T47D (cell line): ENCODE measurements around the gene PCSK5.

Source experiments
- DNase-seq, 2 experiments: peaks; one replicate each; pipeline versions ENCODE4 v3.0.0 to v3.0.0-alpha.2; 2011 to 2012; ENCODE audit warnings: low read depth in 1 of 2, low spot score in 1 of 2
- JUND ChIP-seq: IDR thresholded peaks from 2 replicates; pipeline ENCODE4 v1.6.1; 2012; ENCODE audit warnings: low read depth
- in situ Hi-C: cut with HindIII; loops from 2 replicates; pipeline ENCODE4 v1.10.0; 2016; ENCODE audit warnings: low sequenced_read_pairs, low pct_unique_long_range_greater_than_20kb

The PCSK5 gene

DNA sequence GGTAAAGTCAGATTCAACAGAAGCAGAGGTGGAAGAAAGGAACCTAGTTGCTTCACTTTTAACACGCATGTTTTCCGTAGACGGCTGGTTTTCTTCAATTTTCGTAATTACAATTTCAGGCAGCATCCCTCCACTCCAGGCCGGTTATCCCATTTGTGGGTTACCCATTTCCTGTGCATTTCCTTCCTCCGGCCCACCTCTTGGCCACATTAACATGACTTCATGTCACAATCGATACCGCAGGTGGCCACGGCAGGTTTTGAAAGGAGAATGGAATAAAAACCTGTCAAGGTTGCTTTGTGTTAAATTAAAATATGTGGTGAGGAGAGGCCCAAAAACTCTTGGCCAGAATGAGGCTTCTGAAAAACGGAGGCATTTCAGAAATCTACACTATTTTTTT, 130.2 kb downstream of the PCSK5 start:
- in situ Hi-C loops: no loop called here
- TF ChIP-seq JUND: no peak

DNA sequence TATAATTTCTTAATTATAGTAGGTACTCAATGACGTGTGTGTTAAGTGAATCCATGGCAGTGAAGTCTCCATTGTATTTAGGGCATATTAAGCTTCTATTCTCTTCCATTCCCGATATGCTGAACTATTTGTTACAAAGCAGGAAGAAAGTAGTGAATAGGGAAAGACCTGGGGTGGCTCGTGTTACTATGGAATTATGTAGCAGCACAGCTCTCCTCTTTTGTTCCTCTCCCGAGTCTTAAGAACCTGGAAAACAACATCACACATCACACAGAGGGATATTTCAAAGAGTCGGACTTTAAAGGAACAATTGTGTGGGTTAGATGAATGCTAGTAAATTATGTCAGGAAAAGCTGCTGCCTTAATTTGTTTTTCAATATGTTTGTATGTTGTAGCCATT, 131.8 kb downstream of the PCSK5 start:
- TF ChIP-seq JUND: no peak
- in situ Hi-C loops: no loop called here
- DNase-seq: no peak

More for the DNA sequence above, 130.2 kb downstream of the PCSK5 start:
- DNase-seq: no peak

DNA sequence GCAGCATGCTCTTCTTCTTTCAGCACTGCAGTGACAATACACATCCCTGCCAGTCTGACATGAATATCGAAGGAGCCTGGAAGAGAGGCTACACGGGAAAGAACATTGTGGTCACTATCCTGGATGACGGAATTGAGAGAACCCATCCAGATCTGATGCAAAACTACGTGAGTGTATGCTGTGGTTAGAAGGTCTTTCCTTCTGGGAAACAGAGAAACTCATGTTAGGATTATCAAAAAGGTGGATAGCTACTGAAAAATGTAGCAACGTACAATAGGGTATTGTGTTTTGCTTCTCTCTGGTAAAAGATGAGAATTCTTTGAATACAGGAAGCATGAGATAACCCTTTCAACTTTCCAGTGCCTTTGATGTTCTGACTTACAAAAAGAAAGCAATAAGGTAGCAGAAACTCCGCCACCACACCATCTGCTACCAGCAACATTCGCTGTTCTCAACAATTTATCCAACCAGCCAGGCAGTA, 133.3 kb downstream of the PCSK5 start:
- TF ChIP-seq JUND: no peak
- in situ Hi-C loops: no loop called here
- no peak for DNase-seq

DNA sequence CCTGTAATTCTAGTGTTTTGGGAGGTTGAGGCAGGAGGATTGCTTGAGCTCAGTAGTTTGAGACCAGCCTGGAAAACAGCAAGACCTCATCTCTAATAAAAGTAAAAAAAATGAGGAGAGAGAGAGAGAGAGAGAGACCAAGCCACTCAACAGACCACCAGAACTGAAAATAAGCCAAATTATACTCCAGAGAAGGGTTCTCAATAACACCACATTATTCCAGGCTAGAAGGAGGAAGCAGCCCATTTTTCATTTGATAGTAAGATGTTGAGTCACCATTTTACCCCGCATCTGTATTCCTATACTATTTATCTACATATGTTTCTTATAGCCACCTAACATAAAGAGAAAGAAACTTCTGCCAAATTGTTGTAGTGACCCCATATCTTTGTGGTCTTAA, 134.8 kb downstream of the PCSK5 start:
- in situ Hi-C loops: no loop called here
- no peak for TF ChIP-seq JUND
- DNase-seq: no peak

DNA sequence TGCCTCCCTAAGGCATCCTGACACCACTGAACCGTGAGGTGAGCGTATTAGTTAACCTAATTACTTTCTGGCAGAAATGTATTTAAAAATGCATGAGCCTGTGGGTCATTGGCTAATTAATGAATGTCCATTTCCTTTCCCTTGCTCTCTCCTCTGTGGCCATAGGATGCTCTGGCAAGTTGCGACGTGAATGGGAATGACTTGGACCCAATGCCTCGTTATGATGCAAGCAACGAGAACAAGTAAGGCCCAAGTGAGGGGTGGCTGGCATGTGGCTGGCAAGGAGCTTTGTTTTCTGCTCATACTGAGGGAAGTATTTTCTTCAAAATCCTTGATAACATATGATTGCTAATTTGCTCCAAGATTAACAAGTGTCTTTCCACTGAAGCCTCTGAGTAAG, 136.3 kb downstream of the PCSK5 start:
- in situ Hi-C loops: no loop called here
- DNase-seq: no peak

DNA sequence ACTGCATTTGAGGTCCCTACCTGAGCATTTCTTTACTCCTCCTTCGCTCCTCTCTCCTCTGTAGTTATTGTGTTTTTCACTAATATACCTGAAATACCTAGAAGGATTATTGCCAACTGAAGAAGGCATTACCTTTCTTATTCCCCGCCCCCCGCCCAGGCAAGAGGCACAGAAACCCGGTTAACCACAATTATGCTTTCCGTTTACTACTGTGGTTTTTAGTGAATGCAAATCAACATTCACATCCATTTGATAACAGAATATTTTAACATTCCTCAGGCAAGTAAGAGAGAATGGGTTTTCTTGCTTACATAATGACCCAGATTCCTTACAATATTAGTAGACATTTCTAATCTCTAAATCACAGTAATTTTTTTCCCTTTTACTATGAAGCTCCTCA, 136.9 kb downstream of the PCSK5 start:
- TF ChIP-seq JUND: no peak
- in situ Hi-C loops: no loop called here
- DNase-seq: no peak

More for the DNA sequence above, 136.3 kb downstream of the PCSK5 start:
- TF ChIP-seq JUND: no peak

DNA sequence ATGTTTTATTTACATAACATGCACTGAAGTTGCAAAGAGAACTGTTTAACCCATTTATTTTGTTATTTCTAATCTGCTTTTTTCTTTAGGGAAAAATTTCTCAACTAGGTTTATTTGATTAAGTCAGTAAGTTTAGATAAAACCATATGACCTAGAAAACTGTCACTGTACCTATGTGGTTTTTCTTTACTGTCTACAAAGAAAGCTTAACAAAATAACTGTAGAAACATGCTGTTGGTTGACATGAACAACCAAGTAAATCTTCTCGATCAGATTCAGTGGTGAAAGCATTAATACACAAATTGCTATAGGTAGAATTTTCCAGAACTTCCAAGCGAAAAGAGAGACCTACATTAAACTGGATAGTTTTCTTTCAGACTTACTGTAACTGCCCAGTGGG, 137.4 kb downstream of the PCSK5 start:
- in situ Hi-C loops: no loop called here
- DNase-seq: no peak
- no peak for TF ChIP-seq JUND

DNA sequence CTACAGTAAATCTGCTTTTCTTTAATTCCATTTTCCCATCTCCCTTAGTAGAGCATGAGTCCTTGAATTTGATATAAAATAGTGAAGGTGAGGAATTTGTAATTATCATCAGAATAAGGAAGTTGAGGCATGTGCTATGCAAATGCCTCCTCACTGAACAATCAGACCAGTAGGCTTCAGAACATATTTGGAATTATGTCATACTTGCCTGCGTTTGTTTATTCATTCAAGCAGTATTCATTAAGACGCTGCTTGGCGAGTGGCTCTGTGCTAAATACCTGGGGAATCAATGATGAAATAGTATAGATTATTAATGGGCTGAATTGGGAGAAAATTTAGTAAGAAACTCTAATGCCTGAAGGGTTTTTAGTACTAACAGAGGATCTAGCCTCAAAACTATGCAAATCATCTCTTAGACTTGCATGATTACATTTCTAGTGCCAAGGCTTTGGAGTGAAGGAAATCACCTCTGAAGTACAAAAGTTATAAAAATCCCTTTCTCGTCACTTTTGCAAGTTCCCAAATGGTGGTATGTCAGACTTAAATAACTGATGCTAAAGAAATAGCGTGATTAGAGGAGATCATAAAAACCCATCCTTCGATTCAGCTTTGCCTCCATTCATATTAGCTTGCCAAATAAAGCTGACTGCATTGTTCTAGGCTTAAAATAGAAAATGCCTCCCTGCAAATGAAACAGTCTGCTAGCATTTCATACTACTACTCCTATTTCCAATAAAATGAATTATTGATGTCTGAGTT, 141.7 kb downstream of the PCSK5 start:
- in situ Hi-C loops: no loop called here

DNA sequence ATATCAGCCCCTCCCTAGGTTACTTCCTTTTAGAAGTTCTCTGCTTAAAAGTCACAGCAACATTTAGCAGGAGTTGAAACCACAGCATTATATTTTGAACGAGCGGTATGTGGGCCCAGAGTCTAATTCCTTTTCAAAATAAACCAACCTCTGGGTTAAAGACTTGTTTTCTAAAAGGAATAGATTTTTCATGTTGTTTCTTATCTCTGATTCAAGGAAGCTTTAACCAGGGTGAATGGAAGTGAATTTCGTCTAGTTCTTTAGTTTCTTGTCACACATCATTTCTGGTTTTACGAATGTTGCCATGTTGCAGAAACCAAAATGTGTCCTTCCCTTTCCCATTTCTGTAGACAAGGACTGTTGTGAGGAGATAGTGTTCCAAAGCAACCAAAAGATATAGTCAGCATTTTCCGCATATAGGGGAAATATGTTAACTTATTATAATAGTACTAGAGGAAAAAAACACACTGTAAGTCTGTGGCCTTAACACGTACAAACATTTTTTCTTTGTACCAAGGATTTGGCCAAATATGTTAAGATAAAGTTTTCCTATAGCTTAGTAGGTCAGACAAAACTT, 142.4 kb downstream of the PCSK5 start:
- no peak for DNase-seq
- in situ Hi-C loops: no loop called here
- TF ChIP-seq JUND: no peak

More for the DNA sequence above, 141.7 kb downstream of the PCSK5 start:
- DNase-seq: no peak
- TF ChIP-seq JUND: no peak

DNA sequence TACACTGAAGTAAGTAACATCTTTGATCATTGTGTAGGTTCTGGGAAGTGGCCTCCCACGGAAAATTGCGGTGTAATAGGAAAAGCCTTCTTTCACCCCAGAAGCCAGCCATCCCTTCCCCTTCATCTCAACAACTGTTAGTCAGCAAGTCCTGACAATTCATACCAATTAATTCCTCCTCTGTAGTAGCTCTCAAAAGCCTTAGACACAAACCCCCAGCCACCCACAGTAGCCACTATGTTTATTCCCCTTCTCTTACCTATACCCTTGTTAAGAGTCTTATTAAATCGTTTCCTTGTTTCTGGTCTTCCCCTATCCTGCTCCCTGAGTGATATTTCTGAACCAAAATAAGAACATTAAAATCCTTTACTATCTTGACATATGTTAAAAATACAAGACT, 143.6 kb downstream of the PCSK5 start:
- no peak for TF ChIP-seq JUND
- no peak for DNase-seq
- in situ Hi-C loops: no loop called here

DNA sequence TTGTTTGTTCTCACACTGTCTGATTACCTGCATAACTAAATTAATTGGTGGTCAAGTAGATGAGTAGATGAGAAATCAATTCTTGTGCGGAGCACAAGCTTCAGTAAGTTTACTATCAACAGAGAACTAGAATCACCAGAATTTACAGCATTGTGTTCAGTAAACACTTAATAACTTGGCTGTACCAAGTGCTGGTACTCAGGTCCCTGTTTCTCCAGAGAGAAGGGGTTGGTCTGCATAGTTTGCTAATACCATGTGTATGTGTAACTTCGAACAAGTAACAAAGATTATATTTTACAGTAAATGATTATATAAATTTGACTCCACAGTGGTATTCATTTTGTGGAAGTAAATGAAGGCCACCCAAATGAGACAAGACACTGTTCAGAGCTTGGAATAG, 146.3 kb downstream of the PCSK5 start:
- in situ Hi-C loops: no loop called here

DNA sequence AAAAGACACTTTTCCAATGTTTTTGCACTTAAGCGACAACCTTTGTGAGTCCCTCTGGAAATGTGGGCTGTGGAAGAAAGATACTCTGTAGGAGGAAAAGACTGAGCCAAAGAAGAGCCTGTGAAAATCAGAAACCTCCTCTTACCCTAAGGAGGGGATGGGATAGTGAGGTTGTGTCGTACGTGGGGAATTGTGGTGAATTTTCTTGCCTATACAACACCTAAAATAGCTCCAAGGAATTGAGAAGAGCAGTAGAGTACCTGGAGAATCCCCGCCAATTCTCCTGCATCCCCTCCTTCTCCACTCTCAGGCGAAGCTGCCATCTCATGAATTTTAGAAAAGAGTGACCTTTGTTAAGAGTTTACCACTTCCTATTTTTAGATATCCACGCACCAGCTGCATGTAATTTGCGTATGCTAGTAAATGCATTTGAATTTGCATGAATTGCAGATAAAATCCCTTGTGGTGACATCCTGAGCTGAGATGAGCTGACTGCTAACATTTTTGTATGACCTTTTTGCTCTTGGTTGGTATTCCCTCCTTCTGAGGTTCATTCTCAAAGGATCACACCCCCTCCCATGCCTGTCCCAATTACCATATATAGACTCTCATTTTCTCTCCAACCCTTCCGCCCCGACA, 147.2 kb downstream of the PCSK5 start:
- in situ Hi-C loops: no loop called here
- no peak for DNase-seq

More for the DNA sequence above, 146.3 kb downstream of the PCSK5 start:
- no peak for DNase-seq
- TF ChIP-seq JUND: no peak

DNA sequence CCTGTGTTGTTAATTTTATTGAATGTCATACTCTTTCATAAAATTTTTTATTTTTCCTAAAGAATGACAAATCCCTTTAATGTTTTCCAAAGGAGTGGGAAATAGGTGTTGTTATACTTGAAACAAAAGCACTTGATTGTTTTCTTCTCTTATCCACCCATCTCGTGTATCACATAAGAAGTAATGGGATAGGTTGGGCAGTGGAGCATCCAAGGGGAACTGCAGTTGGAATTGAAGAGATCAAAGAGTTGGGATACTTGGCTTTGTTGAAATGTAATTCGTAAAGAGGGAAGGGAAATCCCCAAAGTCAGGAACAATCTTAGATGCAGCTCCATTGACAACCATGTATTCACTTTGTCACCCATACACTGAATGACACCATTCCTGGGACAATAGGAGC, 148.0 kb downstream of the PCSK5 start:
- no peak for DNase-seq
- TF ChIP-seq JUND: no peak
- in situ Hi-C loops: no loop called here

More for the DNA sequence above, 147.2 kb downstream of the PCSK5 start:
- TF ChIP-seq JUND: no peak
